Uterus (tissue), 2 donors: Measurements from ENCODE around the gene SLC35D3.

Source experiments
- CTCF ChIP-seq, 4 experiments: fragments of 200-600 bp in 2 of 4; fragments of 450-650 bp in 2 of 4; sonication (generic) in 2 of 4; IDR thresholded peaks; one replicate each; pipeline ENCODE4 v1.5.1; 2016 to 2019; ENCODE audit warnings: antibody characterized with exemption in 4 of 4, mild to moderate bottlenecking in 2 of 4, moderate library complexity in 1 of 4
- POLR2A ChIP-seq, 2 donors: fragments of 450-650 bp; IDR thresholded peaks; one replicate each; pipeline ENCODE4 v1.6.1; 2016; ENCODE audit warnings: antibody characterized with exemption in 2 of 2, mild to moderate bottlenecking in 1 of 2, moderate library complexity in 1 of 2

GRCh38 chr6:136967876-136968752 lies 46.0 kb downstream of the SLC35D3 start:
- TF ChIP-seq CTCF (IDR thresholded peaks at IDR 0.05), result peak; percentile 44 to 67 (median 46)
- no peak for TF ChIP-seq POLR2A (IDR thresholded peaks at IDR 0.05)
